Dermis microvascular lymphatic vessel endothelial cell (primary cell): ENCODE results near the gene ULK1. TPM values are rescaled to one million over a fixed set of nuclear protein-coding genes. Genes with fewer than 3 reads are reported as not detected.

ENCODE experiments used
- DNase-seq, 2 donors: peaks; one replicate each; pipeline versions ENCODE4 v3.0.0 to v3.0.0-alpha.2; 2010; ENCODE audit warnings: low read depth in 2 of 2
- total RNA-seq: library from RNA; depleted of rRNA; stranded (reverse); fragments of >200 nt; gene quantifications from 2 replicates; pipeline ENCODE4 v1.2.1, GENCODE V29; 2014

Gene ULK1
- total RNA-seq, 1 donor from 2014 or later = 4.5 TPM

GRCh38 chr12:131919366-131920156 lies 25.1 kb downstream of the ULK1 start:
- DNase-seq = no peak

GRCh38 chr12:131920157-131920508 lies 25.7 kb downstream of the ULK1 start:
- no peak for DNase-seq

DNA sequence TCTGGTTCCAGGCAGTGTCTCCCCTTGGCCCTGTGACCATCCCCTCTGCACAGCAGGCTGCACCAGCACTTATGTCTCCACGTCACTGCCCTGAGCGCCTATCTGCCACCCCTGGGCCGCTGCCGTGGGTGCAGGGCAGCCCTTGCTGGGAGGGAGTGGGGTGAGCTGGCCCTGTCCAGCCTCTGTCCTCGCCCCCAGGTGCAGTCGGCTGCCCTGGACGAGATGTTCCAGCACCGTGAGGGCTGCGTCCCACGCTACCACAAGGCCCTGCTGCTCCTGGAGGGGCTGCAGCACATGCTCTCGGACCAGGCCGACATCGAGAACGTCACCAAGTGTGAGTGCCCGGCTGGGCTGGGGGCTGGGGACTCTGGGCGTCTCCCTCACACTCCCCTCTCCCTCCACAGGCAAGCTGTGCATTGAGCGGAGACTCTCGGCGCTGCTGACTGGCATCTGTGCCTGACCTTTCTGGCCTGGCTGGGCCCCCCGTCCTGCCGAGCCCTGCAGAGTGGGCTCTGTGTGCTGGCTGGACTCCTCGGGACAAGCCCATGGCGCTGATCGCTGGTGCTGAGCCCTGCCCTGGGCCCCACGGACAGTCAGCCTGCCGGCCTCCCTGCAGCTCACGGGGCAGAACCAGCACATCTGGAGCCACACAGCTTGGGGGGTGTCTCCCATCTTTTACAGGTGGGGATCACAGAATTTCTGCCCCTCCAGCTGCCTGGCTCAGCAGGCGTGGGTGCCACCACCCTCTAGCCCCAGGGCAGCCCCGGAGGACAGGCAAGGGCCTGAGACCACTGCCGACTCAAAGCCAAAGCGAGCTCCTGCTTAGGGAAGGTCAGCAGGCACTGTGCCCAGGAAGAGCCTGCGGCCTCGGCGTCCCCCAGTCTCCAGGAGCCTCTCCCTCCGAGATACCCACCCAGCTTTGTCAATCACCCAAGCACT lies 26.7 kb downstream of the ULK1 start:
- no peak for DNase-seq

DNA sequence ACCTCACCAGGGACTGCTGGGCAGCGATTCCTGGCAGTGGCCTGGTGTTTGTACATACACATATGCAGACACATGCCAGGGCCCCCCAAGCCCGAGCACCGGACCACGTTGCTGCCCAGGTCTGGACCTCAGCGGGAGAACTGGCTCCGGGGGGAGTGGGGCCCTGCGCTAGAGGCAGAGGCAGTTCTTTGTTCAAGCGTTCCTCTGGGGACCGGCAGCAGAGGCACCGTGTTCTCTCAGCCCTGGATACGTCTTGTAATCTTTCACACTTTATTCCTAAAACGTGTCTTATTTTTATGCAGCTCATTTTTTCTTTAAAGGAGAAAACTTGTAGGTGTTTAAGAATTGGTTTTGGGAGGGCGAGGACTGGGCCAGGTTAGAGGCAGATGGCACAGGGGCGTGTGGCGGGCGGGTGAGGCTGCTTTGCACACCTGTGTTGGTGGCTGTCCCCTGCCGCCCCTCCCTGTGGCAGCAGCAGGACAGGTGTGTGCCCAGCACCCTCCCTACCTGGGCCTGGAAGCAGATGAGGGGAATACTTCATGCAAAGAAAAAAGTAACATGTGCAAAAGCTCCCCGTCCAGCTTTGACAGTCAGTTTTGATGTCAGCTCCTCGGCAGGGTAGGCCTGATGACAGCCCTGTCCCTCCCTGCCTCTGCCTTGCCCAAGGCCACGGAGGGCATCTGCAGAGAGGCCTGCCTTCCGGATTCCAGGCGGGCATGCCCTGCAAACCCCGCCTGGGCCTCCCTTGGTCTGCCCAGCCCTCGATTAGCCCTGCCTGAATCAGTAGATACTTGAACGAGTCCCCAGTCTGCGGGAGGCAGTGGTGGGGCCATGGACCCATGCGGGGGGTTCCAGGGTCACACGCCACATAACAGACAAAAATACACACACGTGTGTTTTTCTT lies 27.7 kb downstream of the ULK1 start:
- no peak for DNase-seq

DNA sequence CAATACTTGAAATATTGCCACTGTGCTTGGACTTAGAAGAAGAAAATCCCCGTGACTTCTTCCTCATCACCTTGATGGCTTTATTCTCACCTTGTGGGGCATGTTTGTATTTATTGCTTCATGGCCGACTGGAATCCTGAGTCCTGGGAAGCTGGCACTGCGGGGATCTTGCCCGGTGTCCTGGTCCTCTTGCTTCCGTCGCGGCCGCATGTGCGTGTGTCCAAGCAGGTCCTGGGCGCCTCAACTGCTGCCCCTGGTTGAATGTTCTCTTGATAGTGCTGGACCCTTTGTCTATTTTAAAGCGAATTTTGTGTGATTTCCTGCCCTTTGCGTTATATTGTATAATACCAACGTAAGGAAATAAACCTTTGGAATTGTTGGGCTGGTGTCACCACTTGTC lies 28.4 kb downstream of the ULK1 start:
- DNase-seq = no peak

DNA sequence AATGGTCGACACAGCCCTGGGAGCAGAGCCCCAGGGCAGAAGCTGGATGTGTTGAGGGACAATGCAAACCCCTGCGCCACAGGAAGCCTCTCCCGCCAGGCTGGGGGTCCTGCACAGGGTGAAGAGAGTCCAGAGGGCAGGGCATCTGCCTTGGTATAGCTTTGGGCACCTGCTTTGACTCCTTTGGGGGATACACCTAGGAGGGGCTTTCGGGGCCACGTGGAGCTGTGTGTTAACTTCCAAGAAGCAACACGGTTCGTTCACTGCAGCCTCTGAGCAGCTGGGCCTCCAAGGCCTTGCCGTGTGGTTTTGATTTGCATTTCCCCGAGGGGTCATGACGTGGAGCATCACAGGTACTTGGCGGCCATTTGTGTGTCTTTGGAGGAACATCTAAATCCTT lies 28.8 kb downstream of the ULK1 start:
- DNase-seq = no peak

GRCh38 chr12:131927110-131928079 lies 33.0 kb downstream of the ULK1 start:
- DNase-seq = no peak

- DNase-seq = no peak
These were observed 33.8 kb downstream of the ULK1 start for GRCh38 chr12:131928080-131928710.

DNA sequence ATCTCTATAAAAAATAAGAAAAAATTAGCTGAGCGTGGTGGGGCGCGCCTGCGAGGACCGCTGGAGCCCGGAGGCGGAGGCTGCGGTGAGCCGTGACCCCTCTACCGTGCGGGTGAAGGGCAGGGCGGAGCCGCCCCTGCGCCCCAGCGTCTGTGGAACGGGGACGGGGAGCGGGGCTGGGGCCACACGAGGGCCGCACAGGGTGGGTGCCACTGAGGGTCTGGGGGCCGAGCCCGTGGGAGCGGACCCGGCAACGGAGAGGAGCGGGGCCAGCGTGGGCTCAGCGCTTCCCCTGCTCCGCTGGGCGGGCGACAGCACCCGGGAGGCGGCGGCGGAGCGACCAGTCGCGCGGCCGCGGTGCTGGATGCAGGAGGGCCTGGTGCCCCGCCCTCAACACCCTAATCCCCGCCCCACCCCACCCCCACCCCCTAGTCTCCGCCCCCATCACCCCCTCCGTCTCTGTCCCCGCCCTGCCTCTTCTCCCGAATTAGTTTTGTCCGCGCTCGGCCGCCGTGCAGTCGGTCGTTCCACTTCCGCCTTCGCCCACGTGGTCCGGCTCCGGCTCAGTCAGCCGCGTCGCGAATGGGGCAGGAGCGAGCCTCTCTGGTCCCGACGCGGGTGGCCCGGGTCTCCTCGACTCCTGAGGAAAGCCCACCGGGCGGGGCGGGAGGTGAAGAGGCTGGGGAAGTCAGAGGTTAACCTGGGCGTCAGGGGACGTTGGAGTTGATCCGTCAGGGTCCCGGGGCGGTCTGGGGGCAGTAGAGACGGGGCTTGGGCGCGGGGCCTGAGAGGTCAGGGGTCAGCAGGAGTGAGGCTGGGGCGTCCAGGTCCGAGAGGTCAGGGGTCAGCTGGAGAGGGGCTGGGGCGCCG lies 34.5 kb downstream of the ULK1 start, which contains the start of gene PUS1:
Gene PUS1, plus strand, starts transcription at position 566 of the 870 bp plus-strand sequence. CDS start 447 bp downstream, outside the sequence.
- DNase-seq = peak; percentile 88 to 96

DNA sequence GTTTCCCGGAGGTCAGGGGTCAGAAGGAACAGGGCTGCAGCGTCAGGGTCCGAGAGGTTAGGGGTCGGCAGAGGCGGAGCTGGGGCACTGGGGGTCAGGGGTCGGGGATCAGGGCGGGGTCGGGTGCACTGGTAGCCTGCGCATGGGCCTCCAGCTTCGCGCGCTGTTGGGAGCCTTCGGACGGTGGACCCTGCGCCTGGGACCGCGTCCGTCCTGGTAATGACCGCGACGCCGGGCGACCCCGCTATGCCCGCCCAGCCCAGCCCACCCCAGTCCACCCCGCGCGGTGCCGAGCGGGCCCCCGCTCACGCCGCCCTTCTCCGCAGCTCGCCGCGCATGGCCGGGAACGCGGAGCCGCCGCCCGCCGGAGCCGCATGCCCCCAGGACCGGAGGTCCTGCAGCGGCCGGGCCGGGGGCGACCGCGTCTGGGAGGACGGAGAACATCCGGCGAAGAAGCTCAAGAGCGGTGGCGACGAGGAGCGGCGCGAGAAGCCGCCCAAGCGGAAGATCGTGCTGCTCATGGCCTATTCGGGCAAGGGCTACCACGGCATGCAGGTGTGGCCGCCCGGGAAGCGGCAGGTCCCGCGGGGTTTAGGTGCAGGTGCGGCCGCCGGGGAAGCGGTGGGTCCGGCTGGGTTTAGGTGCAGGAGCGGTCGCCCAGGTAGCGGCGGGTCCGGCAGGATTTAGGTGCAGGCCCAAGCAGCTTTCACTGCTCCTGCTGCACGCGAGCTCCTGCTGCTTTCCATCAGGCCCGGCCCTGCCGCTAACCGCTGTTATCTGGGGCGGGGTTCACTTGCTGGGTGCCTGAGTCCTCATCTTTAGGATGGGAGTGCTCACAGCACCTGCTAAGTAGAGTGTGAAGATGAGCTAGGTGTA lies 35.4 kb downstream of the ULK1 start:
- no peak for DNase-seq

DNA sequence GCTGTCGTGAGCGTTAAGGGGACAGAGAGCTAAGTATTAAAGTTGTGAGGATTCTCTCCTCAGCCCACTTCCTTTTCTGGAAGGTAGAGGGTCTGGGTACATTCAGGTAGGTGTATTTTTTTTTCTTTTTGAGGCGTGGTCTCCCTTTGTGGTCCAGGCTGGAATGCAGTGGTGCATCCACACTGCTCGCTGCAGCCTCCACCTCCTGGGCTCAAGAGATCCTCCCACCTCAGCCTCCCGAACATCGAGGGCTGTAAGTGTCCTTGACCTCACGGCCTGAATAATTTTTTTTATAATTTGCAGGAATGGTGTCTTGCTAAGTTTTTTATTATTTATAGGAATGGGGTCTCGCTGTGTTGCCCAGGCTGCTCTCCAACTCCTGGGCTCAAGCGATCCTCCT lies 36.1 kb downstream of the ULK1 start:
- no peak for DNase-seq

DNA sequence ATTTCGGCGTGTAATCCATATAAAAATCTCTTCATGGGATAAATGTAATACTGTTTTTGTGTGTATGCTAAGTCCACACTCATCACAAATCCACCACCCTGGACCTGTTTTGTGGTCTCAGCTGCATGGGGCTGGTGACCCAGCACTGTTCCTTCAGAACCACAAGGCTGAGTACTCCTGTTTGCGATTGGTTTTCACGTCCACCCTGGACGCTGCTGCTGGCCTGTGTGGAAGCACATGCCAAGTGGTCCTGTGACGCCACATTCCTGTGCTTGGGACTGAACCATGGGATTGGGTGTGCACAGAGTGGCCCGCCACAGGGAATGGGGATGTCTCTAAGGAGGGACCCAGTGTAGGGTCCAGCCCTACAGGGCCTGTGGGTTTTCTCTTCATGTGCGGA lies 39.0 kb downstream of the ULK1 start:
- no peak for DNase-seq

- no peak for DNase-seq
These were observed 40.1 kb downstream of the ULK1 start for GRCh38 chr12:131934535-131934934.

- DNase-seq = no peak
These were observed 43.7 kb downstream of the ULK1 start for GRCh38 chr12:131938082-131938481.

- DNase-seq = no peak
These were observed 44.6 kb downstream of the ULK1 start for GRCh38 chr12:131939007-131939406.

DNA sequence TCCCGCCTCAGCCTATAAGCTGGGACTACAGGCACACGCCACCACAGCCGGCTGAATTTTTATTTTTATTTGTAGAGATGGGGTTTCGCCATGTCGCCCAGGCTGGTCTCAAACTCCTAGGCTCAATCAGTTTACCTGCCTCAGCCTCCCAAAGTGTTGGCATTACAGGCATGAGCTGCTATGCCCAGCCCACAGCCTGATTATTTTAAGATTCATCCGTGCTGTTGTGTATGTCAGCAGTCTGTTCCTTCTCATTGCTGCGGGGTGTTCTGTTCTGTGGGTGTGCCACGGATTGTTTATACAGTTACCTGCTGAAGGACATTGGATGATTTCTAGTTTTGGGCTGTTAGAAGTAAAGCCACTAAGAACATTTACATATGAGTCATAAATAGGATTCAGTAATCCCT lies 45.7 kb downstream of the ULK1 start:
- DNase-seq = no peak

DNA sequence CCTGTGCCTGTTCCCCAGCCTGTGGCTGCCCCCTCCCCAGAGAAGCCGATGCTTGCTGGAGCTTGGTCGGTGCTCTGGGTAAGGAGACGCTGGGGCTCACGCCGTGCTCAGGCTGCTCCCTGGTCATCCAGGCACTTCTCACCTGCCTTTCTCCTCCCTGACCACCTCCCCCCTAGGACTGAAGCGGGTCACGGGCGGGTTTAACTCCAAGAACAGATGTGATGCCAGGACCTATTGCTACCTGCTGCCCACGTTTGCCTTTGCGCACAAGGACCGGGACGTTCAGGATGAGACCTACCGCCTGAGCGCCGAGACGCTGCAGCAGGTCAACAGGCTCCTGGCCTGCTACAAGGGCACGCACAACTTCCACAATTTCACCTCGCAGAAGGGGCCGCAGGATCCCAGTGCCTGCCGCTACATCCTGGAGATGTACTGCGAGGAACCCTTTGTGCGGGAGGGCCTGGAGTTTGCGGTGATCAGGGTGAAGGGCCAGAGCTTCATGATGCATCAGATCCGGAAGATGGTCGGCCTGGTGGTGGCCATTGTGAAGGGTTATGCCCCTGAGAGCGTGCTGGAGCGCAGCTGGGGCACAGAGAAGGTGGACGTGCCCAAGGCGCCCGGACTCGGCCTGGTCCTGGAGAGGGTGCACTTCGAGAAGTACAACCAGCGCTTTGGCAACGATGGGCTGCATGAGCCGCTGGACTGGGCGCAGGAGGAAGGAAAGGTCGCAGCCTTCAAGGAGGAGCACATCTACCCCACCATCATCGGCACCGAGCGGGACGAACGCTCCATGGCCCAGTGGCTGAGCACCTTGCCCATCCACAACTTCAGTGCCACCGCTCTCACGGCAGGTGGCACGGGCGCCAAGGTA lies 46.9 kb downstream of the ULK1 start:
- no peak for DNase-seq
